ENCODE results near the gene MCCD1. TPM values are rescaled to one million over a fixed set of nuclear protein-coding genes. Genes with fewer than 3 reads are reported as not detected.

Gene MCCD1
- total RNA-seq, 1 experiment from 2014 or later: not detected

DNA sequence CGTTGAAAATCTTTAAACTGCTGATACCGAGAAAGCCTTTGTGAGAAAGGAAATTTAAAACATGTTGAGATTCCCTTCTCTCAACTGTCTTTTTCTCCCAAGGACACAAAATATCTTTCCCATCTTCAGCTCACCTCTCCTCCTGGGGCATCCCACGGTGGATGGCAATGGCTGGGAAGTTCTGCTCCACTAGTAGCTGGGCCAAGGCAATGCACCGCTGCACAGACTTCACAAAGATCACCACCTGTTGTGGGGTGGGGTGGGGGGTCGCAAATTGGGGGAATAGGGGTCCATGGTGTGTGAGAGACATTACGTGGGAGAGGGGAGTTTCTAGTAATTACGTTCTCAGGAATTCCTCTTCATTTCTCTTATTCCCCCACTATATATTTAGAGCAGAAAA, 2.4 kb downstream of the MCCD1 start (continued):
- TF ChIP-seq, protein P1, sequence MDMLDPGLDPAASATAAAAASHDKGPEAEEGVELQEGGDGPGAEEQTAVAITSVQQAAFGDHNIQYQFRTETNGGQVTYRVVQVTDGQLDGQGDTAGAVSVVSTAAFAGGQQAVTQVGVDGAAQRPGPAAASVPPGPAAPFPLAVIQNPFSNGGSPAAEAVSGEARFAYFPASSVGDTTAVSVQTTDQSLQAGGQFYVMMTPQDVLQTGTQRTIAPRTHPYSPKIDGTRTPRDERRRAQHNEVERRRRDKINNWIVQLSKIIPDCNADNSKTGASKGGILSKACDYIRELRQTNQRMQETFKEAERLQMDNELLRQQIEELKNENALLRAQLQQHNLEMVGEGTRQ (CRISPR knock-in tag; IDR thresholded peaks at IDR 0.05): no peak
- TF ChIP-seq, protein P2, sequence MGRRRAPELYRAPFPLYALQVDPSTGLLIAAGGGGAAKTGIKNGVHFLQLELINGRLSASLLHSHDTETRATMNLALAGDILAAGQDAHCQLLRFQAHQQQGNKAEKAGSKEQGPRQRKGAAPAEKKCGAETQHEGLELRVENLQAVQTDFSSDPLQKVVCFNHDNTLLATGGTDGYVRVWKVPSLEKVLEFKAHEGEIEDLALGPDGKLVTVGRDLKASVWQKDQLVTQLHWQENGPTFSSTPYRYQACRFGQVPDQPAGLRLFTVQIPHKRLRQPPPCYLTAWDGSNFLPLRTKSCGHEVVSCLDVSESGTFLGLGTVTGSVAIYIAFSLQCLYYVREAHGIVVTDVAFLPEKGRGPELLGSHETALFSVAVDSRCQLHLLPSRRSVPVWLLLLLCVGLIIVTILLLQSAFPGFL (CRISPR knock-in tag; IDR thresholded peaks at IDR 0.05; ENCODE audit: borderline replicate concordance): no peak

DNA sequence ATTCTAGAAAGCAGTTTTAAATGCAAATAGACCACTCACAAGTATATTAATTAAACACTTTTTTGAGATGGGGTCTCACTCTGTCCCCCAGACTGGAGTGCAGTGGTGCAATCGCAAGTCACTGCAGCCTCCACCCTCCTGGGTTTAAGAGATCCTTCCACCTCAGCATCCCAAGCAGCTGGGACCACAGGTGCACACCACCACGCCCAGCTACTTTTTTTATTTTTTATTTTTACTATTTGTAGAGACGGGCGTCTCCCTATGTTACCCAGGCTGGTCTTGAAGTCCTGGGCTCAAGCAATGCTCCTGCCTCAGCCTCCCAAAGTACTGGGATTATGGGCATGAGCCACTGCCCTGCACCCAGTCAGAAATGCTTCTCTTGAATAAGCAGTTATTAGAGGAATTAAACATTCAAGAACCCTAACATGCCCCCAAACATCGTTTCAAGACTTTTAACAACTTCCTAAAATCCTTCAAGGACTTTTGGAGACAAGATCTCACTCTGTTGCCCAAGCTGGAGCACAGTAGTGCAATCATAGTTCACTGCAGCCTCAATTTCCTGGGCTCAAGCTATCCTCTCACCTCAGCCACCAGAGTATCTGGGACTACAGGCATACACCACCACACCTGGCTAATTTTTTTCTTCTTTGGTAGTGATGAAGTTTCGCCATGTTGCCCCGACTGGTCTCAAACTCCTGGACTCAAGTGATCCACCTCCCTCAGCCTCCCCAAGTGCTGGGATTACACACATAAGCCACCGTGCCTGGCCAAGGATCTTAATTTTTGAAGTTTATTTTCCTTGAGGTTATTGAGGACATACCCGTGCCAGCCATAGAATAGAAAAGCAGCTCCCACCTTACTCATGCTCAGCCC, 3.2 kb downstream of the MCCD1 start:
- ATAC-seq (no peak), DNase-seq (ENCODE audit: low spot score) (no peak)
- peaks cover 45% of the 10 kb centered on the region for H3K4me1 Mint-ChIP-seq
- ChIA-PET CTCF (interaction anchor here (1.0 to 1.3 kb wide), 4 partner anchors 37 to 49 kb away, joined by 3 to 6 read pairs (median 4); no protein-coding TSS in a partner anchor), POLR2A (no interaction called here)
- H3K9me3 Mint-ChIP-seq: no peaks in the 10 kb centered on the region
- H3K27ac Mint-ChIP-seq: peak overlapping the region; percentile 45; the same call in 1 of the 2 replicates
- no peaks in the 10 kb centered on the region for H3K27me3 Mint-ChIP-seq (ENCODE audit: low read depth)
- H3K4me3 Mint-ChIP-seq: no peak overlapping the region
- TF ChIP-seq, protein P3, sequence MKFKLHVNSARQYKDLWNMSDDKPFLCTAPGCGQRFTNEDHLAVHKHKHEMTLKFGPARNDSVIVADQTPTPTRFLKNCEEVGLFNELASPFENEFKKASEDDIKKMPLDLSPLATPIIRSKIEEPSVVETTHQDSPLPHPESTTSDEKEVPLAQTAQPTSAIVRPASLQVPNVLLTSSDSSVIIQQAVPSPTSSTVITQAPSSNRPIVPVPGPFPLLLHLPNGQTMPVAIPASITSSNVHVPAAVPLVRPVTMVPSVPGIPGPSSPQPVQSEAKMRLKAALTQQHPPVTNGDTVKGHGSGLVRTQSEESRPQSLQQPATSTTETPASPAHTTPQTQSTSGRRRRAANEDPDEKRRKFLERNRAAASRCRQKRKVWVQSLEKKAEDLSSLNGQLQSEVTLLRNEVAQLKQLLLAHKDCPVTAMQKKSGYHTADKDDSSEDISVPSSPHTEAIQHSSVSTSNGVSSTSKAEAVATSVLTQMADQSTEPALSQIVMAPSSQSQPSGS (CRISPR knock-in tag; IDR thresholded peaks at IDR 0.05; ENCODE audit: borderline replicate concordance, low read depth): no peak
- TF ChIP-seq, protein P4, sequence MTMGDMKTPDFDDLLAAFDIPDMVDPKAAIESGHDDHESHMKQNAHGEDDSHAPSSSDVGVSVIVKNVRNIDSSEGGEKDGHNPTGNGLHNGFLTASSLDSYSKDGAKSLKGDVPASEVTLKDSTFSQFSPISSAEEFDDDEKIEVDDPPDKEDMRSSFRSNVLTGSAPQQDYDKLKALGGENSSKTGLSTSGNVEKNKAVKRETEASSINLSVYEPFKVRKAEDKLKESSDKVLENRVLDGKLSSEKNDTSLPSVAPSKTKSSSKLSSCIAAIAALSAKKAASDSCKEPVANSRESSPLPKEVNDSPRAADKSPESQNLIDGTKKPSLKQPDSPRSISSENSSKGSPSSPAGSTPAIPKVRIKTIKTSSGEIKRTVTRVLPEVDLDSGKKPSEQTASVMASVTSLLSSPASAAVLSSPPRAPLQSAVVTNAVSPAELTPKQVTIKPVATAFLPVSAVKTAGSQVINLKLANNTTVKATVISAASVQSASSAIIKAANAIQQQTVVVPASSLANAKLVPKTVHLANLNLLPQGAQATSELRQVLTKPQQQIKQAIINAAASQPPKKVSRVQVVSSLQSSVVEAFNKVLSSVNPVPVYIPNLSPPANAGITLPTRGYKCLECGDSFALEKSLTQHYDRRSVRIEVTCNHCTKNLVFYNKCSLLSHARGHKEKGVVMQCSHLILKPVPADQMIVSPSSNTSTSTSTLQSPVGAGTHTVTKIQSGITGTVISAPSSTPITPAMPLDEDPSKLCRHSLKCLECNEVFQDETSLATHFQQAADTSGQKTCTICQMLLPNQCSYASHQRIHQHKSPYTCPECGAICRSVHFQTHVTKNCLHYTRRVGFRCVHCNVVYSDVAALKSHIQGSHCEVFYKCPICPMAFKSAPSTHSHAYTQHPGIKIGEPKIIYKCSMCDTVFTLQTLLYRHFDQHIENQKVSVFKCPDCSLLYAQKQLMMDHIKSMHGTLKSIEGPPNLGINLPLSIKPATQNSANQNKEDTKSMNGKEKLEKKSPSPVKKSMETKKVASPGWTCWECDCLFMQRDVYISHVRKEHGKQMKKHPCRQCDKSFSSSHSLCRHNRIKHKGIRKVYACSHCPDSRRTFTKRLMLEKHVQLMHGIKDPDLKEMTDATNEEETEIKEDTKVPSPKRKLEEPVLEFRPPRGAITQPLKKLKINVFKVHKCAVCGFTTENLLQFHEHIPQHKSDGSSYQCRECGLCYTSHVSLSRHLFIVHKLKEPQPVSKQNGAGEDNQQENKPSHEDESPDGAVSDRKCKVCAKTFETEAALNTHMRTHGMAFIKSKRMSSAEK (CRISPR knock-in tag; IDR thresholded peaks at IDR 0.05; ENCODE audit: borderline replicate concordance): 0 out of 2 replicates have a peak, but pooled peaks have one; percentile 11
- peaks cover 73% of the 10 kb centered on the region for H3K36me3 Mint-ChIP-seq

DNA sequence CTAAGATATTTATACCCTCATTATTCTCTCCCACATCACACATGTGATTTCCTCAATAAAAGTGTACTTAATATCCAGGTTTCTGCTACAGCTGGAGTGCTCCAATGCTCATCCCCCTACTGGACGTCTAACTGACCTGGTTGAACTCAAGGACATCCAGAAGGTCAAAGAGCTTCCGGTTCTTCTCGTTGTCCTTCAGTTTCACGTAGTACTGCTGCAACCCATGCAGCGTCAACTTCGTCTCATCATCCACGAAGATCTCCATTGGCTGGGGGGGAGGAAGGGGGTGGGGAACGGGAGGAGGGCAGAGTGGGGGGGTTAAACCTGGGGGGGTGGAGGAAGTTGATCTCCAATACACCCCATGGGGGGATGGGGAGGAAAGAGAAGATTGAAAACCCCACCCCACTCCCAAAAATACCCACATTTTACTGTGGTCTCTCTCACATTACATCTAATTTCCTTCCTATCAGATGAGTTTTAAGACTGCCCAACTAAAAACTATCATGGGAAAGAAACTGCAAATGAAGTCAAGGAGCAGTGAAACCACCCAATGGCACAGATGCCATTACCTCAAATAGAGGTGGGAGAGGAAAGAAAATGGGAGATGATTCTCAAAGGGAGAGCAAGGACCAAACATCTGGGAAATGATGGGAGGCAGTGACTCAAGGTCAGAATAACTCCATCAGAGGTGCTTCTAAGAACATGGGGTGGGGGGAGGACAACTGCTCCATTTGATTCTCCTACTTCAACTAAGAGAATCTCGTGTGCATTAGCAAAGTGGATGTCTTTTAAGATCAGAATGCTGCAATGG, 4.1 kb downstream of the MCCD1 start:
- Mint-ChIP-seq H3K4me1 (peaks cover 48% of the 10 kb centered on the region), H3K36me3 (peaks cover 78% of the 10 kb centered on the region), H3K27ac (peak overlapping the region; percentile 53), H3K27me3 (ENCODE audit: low read depth) (no peaks in the 10 kb centered on the region), H3K4me3 (no peak overlapping the region), H3K9me3 (no peaks in the 10 kb centered on the region)
- no peak for ATAC-seq
- ChIA-PET POLR2A (no interaction called here), CTCF (interaction anchor here (0.5 kb wide), 1 partner anchor 34 kb away, joined by 3 read pairs; no protein-coding TSS in a partner anchor)
- DNase-seq (ENCODE audit: low spot score): no peak
- no peak for TF ChIP-seq SMAD3 (CRISPR knock-in tag; IDR thresholded peaks at IDR 0.05; ENCODE audit: borderline replicate concordance)

DNA sequence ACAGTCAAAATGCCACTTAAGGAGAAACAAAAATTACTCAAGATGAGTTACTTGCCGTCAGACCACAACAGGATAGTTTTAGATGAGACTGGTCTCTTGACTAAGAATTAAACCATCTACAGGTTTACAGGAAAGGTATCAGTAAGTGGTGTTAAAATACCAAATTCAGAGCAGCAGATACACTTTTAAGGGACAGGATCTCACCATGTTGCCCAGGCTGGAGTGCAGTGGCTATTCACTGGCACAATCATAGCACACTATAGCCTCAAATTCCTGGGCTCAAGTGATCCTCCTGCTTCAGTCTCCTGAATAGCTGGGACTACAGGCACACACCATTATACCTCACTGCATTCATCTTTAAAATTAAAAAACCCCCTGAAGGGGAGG, 4.7 kb downstream of the MCCD1 start:
- Mint-ChIP-seq H3K4me3 (no peak overlapping the region), H3K4me1 (peaks cover 48% of the 10 kb centered on the region), H3K27me3 (ENCODE audit: low read depth) (no peaks in the 10 kb centered on the region), H3K9me3 (no peaks in the 10 kb centered on the region), H3K36me3 (peaks cover 83% of the 10 kb centered on the region), H3K27ac (peak overlapping the region; percentile 53)
- TF ChIP-seq ETV6 (CRISPR knock-in tag; IDR thresholded peaks at IDR 0.05): no peak
- no peak for TF ChIP-seq FOXJ3 (CRISPR knock-in tag; IDR thresholded peaks at IDR 0.05; ENCODE audit: borderline replicate concordance)
- TF ChIP-seq NFATC4 (CRISPR knock-in tag; IDR thresholded peaks at IDR 0.05): no peak
- no peak for TF ChIP-seq MXD4 (CRISPR knock-in tag; IDR thresholded peaks at IDR 0.05; ENCODE audit: borderline replicate concordance)
- TF ChIP-seq, protein P5, sequence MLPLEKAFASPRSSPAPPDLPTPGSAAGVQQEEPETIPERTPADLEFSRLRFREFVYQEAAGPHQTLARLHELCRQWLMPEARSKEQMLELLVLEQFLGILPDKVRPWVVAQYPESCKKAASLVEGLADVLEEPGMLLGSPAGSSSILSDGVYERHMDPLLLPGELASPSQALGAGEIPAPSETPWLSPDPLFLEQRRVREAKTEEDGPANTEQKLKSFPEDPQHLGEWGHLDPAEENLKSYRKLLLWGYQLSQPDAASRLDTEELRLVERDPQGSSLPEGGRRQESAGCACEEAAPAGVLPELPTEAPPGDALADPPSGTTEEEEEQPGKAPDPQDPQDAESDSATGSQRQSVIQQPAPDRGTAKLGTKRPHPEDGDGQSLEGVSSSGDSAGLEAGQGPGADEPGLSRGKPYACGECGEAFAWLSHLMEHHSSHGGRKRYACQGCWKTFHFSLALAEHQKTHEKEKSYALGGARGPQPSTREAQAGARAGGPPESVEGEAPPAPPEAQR (CRISPR knock-in tag; IDR thresholded peaks at IDR 0.05): no peak
- TF ChIP-seq, protein P6, sequence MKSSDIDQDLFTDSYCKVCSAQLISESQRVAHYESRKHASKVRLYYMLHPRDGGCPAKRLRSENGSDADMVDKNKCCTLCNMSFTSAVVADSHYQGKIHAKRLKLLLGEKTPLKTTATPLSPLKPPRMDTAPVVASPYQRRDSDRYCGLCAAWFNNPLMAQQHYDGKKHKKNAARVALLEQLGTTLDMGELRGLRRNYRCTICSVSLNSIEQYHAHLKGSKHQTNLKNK (CRISPR knock-in tag; IDR thresholded peaks at IDR 0.05): no peak
- no peak for TF ChIP-seq EMX1 (CRISPR knock-in tag; IDR thresholded peaks at IDR 0.05)
- ChIA-PET CTCF (no interaction called here), POLR2A (no interaction called here)
- ATAC-seq (no peak), DNase-seq (ENCODE audit: low spot score) (no peak)
